Suprapubic skin (tissue), 4 donors: ENCODE data around the gene TMEM82.

Experiments
- CTCF ChIP-seq, 2 donors: fragments of 200-600 bp in 1 of 2; fragments of 450-650 bp in 1 of 2; sonication (generic) in 1 of 2; IDR thresholded peaks; one replicate each; pipeline ENCODE4 v1.5.1; 2016 to 2019; ENCODE audit warnings: antibody characterized with exemption in 2 of 2, mild to moderate bottlenecking in 1 of 2, moderate library complexity in 1 of 2
- POLR2A ChIP-seq, 2 donors: fragments of 450-650 bp; IDR thresholded peaks; one replicate each; pipeline ENCODE4 v1.6.1; 2017; ENCODE audit warnings: antibody characterized with exemption in 2 of 2, mild to moderate bottlenecking in 2 of 2, moderate library complexity in 2 of 2
- POLR2AphosphoS5 ChIP-seq, 3 donors: sonication (generic); formaldehyde crosslinking; IDR thresholded peaks; one replicate each; pipeline ENCODE4 v1.6.1; 2017; ENCODE audit warnings: antibody characterized with exemption in 3 of 3

DNA sequence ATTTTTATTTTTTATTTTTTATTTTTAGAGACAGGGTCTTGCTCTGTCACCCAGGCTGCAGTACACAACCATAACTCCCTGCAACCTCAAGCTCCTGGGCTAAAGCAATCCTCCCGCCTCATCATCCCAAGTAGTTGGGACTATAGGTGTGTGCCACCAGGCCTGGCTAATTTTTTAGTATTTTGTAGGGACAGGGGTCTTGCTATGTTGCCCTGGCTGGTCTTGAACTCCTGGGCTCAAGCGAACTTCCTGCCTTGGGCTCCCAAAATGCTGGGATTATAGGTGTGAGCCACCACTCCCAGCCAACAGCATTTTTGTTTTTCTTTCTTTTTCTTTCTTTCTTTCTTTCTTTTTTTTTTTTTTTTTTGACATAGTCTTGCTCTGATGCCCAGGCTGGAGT, 44.1 kb upstream of the TMEM82 start:
- TF ChIP-seq CTCF (IDR thresholded peaks at IDR 0.05) (no peak), POLR2A (IDR thresholded peaks at IDR 0.05) (no peak), POLR2AphosphoS5 (IDR thresholded peaks at IDR 0.05) (no peak)
